ENCODE results near the gene ZNF467.

Gene ZNF467

GRCh38 chr7:149743476-149744255 lies 29.7 kb downstream of the ZNF467 start:
- no peak for DNase-seq (ENCODE audit: low read depth)

- DNase-seq (ENCODE audit: low read depth): peak; percentile 49
These were observed 31.2 kb downstream of the ZNF467 start for GRCh38 chr7:149742075-149742701.

DNA sequence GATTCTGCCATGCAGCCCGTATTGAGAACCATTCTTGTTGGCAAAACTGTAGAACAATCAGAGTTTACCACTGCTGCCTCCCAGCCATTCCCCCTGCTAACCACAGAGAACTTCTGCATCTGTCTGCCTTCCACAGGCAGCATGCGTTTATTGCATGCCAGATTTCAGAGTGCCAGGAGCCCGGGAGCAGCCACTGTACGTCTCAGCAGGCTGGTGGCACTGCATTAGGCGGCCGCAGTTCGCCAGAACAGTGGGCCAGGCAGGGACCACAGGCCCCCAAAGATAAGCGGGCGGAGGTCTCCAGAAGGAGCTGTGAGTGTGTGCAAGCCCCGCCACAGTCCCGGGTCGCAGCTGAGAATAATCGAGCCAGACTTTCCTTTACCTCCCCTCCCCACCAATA lies 31.8 kb downstream of the ZNF467 start:
- no peak for DNase-seq (ENCODE audit: low read depth)

- DNase-seq (ENCODE audit: low read depth): no peak
These were observed 36.7 kb downstream of the ZNF467 start for GRCh38 chr7:149736478-149737360.

GRCh38 chr7:149735779-149736477 lies 37.5 kb downstream of the ZNF467 start:
- no peak for DNase-seq (ENCODE audit: low read depth)

DNA sequence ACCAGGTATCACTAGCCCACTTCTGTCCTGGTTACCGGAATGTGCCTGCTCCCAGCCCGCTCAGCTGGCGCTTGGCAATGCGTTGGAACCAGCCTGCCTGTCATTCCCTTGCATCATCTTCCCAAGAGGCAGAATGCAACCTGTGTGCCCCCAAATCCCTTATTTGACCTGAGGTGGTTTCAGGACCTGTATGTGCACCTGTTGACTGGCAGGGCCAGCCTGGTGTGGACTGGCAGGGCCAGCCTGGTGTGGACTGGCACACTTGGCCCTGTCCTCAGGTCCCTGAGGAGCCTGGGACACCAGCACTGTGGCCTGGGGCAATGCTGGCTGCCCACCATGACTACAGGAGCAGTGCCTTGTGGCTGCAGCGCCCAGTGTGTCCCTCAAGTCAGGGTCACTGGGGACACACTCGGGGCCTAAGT lies 38.2 kb downstream of the ZNF467 start:
- DNase-seq (ENCODE audit: low read depth): no peak

GRCh38 chr7:149734791-149735075 lies 38.7 kb downstream of the ZNF467 start:
- no peak for DNase-seq (ENCODE audit: low read depth)

DNA sequence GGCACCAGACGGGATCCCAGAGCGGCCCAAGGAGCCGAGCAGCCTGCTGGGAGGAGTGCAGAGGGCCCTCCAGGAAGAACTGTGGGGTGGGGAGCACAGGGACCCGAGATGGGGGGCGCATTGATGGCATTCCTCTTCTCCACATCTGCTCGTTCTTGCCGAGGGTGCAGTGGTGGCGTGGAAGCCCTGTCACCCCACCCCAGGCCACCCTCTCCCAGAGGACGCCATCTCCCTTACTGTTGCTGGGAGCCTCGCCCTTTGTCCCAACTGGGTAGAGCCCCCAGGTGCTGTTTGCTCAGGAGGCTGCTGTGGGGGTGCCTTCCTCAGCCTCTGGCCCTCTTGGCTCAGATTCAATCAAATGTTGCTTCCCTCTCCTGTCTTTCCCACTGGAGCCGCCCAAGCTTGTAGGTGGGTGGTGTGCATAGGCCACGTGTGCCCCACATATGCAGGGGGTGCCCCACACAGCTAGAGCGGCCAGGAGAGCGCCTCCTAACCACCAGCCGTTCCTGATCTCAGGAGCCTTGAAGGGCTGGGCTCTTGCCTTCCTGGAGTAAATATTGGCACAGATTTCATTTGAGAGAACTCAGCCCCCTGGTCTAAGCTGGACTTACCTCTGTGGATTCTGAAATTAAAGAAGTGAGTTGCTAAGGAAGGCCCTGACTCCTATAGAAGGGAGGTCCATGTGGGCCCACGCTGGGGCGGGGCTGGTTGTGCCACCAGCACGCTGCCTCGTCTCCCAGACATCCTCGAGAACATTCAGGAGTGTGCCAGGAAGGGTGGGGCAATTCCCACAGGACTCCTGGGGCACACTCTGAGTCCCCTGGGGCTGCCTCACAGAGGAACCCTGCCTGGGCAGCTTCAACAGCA lies 39.2 kb downstream of the ZNF467 start:
- no peak for DNase-seq (ENCODE audit: low read depth)

DNA sequence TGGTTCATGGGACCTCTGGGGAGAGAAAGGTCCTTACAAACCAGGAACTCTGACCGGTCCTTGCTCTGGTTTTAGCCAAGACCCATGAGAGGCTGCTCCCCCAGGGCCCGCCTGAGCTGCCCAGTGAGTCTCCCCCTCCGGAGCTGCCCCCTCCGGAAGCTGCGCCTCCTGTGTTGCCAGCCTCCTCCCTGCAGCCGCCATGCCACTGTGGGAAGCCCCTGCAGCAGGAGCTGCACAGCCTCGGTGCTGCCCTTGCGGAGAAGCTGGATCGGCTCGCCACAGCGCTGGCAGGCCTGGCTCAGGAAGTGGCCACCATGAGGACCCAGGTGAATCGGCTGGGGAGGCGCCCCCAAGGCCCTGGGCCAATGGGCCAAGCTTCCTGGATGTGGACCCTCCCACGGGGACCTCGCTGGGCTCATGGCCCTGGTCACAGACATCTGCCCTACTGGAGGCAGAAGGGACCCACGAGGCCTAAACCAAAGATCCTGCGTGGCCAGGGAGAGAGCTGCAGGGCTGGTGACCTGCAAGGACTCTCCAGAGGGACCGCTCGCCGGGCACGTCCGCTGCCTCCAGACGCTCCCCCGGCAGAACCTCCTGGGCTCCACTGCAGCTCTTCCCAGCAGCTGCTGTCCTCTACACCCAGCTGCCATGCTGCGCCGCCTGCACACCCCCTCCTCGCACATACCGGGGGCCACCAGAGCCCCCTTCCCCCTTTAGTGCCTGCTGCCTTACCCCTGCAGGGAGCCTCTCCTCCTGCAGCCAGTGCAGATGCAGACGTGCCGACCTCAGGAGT lies 40.1 kb downstream of the ZNF467 start:
- no peak for DNase-seq (ENCODE audit: low read depth)

- DNase-seq (ENCODE audit: low read depth): no peak
These were observed 40.8 kb downstream of the ZNF467 start for GRCh38 chr7:149732611-149733010.

DNA sequence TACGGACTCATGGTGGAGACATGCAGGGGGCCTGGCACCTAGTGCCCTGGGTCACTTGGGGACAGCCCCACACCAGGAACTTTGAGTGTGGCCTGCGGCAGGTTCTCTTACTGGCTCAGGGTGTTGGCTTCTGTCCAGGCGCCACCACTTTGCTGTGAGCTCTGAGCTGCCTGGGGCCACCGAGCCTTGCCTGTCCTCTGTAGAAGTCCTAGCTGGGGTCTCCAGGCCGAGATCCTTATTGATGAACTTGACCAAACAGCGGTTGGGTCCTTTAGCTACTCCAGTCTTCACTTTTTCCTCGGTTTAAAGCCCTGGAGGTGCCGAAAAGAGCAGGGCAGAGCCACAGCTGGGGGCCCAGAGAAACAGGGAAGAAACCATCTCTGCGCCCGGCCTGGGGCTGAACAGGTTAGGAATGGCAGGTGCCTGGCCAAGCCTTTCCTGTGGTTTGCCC lies 41.3 kb downstream of the ZNF467 start:
- DNase-seq (ENCODE audit: low read depth): no peak

GRCh38 chr7:149731207-149731955 lies 42.0 kb downstream of the ZNF467 start:
- DNase-seq (ENCODE audit: low read depth): no peak

DNA sequence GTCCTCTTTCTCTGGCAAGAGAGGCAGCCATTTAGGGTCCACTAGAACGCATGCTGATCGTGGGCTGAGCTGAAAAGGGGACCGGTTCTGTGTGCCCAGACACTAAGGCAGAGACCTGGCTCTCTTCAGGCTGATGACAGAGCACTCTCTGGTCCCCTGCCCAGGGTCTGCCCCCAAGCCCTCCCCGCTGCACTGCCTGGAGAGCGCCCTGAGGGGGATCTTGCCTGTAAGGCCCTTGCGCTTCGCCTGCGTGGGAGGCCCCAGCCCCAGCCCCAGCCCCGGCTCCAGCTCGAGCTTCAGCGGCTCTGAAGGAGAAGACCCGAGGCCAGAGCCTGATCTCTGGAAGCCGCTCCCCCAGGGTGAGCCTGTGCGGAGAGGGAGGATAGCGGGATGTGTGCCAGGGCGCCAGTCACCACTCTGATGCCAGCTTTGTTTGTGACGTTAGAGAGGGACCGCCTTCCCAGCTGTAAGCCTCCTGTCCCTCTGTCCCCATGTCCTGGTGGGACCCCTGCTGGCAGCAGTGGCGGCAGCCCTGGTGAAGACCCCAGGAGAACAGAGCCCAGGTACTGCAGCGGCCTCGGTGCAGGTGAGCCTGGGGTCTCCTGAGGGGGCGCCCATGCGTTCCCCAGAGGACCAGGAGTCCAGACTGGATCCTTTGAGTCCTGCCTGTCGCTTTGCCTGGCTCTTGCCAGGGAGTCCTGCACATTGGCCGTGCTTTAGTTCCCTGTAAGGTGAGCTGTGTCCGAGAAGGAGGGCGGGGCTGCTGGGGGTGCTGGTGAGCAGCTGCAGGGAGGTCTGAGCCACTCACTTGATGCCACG lies 43.2 kb downstream of the ZNF467 start:
- no peak for DNase-seq (ENCODE audit: low read depth)

GRCh38 chr7:149729586-149729982 lies 43.8 kb downstream of the ZNF467 start:
- DNase-seq (ENCODE audit: low read depth): no peak

- DNase-seq (ENCODE audit: low read depth): no peak
These were observed 44.7 kb downstream of the ZNF467 start for GRCh38 chr7:149728491-149729375.

- no peak for DNase-seq (ENCODE audit: low read depth)
These were observed 45.4 kb downstream of the ZNF467 start for GRCh38 chr7:149727899-149728476.
